SJSA1 (cell line): Measurements from ENCODE around the gene PIK3R4. TPM values are rescaled to one million over a fixed set of nuclear protein-coding genes. Genes with fewer than 3 reads are reported as not detected.

Source experiments
- total RNA-seq: library from RNA; depleted of rRNA; stranded (reverse); fragments of >200 nt; shearing (Covaris generic); gene quantifications from 2 replicates; pipeline ENCODE4 v1.2.3, GENCODE V29; 2014; rRNA removed

The PIK3R4 gene
- total RNA-seq, 1 experiment from 2014 or later: 22.5 TPM

Other genes starting within 250 kb of the PIK3R4 start
- not detected in 2 replicates for gene COL6A6, start 229.7 kb downstream of the PIK3R4 start, total RNA-seq
- 83.2 and 92.9 TPM in 2 replicates for gene ATP2C1, start 147.3 kb upstream of the PIK3R4 start, total RNA-seq